Stimulated activated CD8-positive, alpha-beta memory T cell treated with anti-CD3 and anti-CD28 coated beads, Interleukin-12 subunit alpha, Interleukin-12 subunit beta, amount 100 ng/mL, for 24 hours (primary cell): Measurements from ENCODE around the gene MCF2L.

Experiments
- DNase-seq: peaks from one replicate; pipeline ENCODE4 v3.0.0-alpha.2; 2020; ENCODE audit errors: extremely low read depth

Gene MCF2L

DNA sequence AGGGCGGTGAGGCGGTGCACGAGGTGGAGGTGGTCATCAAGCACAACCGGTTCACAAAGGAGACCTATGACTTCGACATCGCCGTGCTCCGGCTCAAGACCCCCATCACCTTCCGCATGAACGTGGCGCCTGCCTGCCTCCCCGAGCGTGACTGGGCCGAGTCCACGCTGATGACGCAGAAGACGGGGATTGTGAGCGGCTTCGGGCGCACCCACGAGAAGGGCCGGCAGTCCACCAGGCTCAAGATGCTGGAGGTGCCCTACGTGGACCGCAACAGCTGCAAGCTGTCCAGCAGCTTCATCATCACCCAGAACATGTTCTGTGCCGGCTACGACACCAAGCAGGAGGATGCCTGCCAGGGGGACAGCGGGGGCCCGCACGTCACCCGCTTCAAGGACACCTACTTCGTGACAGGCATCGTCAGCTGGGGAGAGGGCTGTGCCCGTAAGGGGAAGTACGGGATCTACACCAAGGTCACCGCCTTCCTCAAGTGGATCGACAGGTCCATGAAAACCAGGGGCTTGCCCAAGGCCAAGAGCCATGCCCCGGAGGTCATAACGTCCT lies 180.0 kb downstream of the MCF2L start:
- DNase-seq = no peak
